Astrocyte of the spinal cord (primary cell): Measurements from ENCODE around the gene GBA3.

Source experiments
- DNase-seq: peaks from one replicate; pipeline ENCODE4 v3.0.0; 2011; ENCODE audit warnings: low read depth, low spot score
- H3K4me3 ChIP-seq: 2 replicates; pipeline ENCODE4 v1.5.1; 2011; ENCODE audit warnings: low read depth, mild to moderate bottlenecking, low read length, moderate library complexity
- in situ Hi-C: cut with HindIII; loops from 2 replicates; pipeline ENCODE4 v1.10.0; 2017; ENCODE audit warnings: low sequenced_read_pairs
- TF ChIP-seq, protein P1 (sequence below): IDR thresholded peaks from 2 replicates; pipeline ENCODE4 v1.5.1; 2012; ENCODE audit warnings: low read depth, mild to moderate bottlenecking, low read length, inconsistent platforms

The GBA3 gene

DNA sequence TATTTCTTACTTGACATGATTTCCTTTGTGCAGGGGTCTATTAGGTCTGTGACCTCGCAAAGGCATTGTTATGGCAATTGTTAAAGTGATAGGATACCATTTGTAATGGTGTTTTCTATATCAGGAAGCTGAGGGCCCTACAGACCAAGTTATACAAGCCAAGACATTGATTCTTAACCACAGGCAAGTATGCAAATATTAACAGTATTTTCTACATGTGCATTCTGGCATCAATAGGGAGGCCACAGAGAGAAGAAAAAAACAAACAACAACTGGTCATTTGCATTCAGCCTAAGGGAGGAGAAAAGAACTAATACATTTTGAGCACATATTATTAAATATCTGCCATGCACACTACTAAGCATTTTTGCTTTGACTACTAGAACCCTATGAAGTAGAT lies 28.5 kb downstream of the GBA3 start:
- no peak overlapping the region for H3K4me3 ChIP-seq
- DNase-seq: no peak
- in situ Hi-C loops: no loop called here
- TF ChIP-seq, protein P1, sequence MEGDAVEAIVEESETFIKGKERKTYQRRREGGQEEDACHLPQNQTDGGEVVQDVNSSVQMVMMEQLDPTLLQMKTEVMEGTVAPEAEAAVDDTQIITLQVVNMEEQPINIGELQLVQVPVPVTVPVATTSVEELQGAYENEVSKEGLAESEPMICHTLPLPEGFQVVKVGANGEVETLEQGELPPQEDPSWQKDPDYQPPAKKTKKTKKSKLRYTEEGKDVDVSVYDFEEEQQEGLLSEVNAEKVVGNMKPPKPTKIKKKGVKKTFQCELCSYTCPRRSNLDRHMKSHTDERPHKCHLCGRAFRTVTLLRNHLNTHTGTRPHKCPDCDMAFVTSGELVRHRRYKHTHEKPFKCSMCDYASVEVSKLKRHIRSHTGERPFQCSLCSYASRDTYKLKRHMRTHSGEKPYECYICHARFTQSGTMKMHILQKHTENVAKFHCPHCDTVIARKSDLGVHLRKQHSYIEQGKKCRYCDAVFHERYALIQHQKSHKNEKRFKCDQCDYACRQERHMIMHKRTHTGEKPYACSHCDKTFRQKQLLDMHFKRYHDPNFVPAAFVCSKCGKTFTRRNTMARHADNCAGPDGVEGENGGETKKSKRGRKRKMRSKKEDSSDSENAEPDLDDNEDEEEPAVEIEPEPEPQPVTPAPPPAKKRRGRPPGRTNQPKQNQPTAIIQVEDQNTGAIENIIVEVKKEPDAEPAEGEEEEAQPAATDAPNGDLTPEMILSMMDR: no peak

DNA sequence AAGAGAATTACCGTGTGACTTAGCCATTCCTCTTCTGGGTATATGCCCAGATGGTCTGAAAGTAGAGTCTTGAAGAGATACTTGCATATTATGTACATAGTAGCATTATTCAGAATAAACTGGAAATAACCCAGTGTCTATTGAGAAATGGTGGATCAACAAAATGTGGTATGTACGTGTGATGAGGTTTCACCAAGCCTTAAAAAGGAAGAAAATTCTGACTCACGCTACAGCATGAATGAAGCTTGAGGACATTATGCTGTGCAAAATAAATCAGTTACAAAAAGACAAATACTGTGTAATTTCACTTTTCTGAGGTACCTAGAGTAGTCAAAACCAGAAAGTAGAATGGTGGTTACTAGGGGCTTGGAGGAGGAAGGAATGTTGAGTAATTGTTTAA lies 37.3 kb downstream of the GBA3 start:
- TF ChIP-seq, protein P1: no peak
- in situ Hi-C loops: no loop called here
- H3K4me3 ChIP-seq: no peak overlapping the region
- DNase-seq: no peak

DNA sequence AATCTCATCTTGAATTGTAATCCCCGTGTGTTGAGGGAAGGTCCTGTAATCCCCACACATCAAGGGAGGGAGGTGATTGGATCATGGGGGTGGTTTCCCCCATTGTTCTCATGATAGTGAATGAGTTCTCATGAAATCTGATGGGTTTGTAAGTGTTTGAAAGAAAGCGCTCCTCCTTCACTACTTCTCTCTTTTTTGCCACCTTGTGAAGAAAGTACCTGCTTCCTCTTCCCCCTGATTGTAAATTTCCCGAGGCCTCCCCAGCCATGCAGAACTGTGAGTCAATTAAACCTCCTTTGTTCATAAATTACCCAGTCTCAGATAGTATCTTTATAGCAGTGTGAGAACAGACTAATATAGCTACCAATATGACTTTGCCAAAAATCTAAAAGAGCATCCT lies 41.1 kb downstream of the GBA3 start:
- no peak overlapping the region for H3K4me3 ChIP-seq
- TF ChIP-seq, protein P1: no peak
- no peak for DNase-seq
- in situ Hi-C loops: no loop called here

DNA sequence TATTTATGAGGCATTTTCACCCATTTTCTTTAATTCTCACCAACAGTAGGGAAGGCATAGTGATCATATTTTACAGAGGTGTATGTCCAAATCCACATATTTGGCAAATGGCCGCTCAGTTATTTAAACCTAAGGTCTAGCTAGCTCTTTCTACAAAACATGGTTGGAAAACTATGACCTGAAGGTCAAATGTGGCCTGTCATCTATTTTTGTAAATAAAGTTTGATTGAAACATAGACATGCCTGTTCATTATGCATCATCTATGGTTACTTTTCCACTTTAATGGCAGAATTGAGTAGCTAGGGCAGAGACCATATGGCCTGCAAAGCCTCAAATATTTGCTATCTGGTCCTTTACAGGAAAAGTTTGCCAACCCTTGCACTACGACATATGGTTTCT lies 44.2 kb downstream of the GBA3 start:
- H3K4me3 ChIP-seq: no peak overlapping the region
- in situ Hi-C loops: no loop called here

GRCh38 chr4:22739968-22740367 lies 47.2 kb downstream of the GBA3 start:
- TF ChIP-seq, protein P1: no peak
- no peak overlapping the region for H3K4me3 ChIP-seq
- no peak for DNase-seq
- in situ Hi-C loops: no loop called here

More for the DNA sequence above, 44.2 kb downstream of the GBA3 start:
- TF ChIP-seq, protein P1: no peak
- DNase-seq: no peak

GRCh38 chr4:22741744-22742143 lies 49.0 kb downstream of the GBA3 start:
- TF ChIP-seq, protein P1: no peak
- in situ Hi-C loops: no loop called here
- no peak overlapping the region for H3K4me3 ChIP-seq
- DNase-seq: no peak

GRCh38 chr4:22743290-22743689 lies 50.6 kb downstream of the GBA3 start:
- DNase-seq: no peak
- TF ChIP-seq, protein P1: no peak
- no peak overlapping the region for H3K4me3 ChIP-seq
- in situ Hi-C loops: no loop called here
